Measurements from ENCODE around the gene CARMIL1.

- TF ChIP-seq CTCF (IDR thresholded peaks at IDR 0.05) (no peak), POLR2AphosphoS5 (IDR thresholded peaks at IDR 0.05; ENCODE audit: insufficient read depth in 1 of 2, low read depth in 1 of 2) (no peak), POLR2A (IDR thresholded peaks at IDR 0.05) (no peak)
Measured at GRCh38 chr6:25387911-25388310, 108.7 kb downstream of the CARMIL1 start.
